NB4 (cell line): Measurements from ENCODE around the gene CNOT8.

Experiments used
- MAX ChIP-seq: IDR thresholded peaks from 2 replicates; pipeline ENCODE4 v1.6.1; 2011; ENCODE audit warnings: low read depth, low read length
- POLR2A ChIP-seq: IDR thresholded peaks from 2 replicates; pipeline ENCODE4 v1.6.1; 2011; ENCODE audit warnings: mild to moderate bottlenecking; ENCODE audit not compliant: insufficient read length; ENCODE audit errors: extremely low read depth
- TF ChIP-seq, protein P1 (sequence below): IDR thresholded peaks from one replicate; pipeline ENCODE4 v1.5.1; 2012; ENCODE audit warnings: low read depth, low read length

- TF ChIP-seq, protein P1, sequence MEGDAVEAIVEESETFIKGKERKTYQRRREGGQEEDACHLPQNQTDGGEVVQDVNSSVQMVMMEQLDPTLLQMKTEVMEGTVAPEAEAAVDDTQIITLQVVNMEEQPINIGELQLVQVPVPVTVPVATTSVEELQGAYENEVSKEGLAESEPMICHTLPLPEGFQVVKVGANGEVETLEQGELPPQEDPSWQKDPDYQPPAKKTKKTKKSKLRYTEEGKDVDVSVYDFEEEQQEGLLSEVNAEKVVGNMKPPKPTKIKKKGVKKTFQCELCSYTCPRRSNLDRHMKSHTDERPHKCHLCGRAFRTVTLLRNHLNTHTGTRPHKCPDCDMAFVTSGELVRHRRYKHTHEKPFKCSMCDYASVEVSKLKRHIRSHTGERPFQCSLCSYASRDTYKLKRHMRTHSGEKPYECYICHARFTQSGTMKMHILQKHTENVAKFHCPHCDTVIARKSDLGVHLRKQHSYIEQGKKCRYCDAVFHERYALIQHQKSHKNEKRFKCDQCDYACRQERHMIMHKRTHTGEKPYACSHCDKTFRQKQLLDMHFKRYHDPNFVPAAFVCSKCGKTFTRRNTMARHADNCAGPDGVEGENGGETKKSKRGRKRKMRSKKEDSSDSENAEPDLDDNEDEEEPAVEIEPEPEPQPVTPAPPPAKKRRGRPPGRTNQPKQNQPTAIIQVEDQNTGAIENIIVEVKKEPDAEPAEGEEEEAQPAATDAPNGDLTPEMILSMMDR = no peak
- TF ChIP-seq POLR2A (no peak), MAX (no peak)
Observed at GRCh38 chr5:154868702-154869101, 10.3 kb downstream of the CNOT8 start.
